CD4-positive, alpha-beta T cell (primary cell): ENCODE results near the gene MED12L. TPM values are rescaled to one million over a fixed set of nuclear protein-coding genes. Genes with fewer than 3 reads are reported as not detected.

Experiments
- ATAC-seq: fragments of 200-7000 bp; cut with Tn5 transposase; one replicate; pipeline ENCODE4 v1.10.0; 2022; ENCODE audit warnings: mild to moderate bottlenecking; ENCODE audit not compliant: poor library complexity
- CTCF ChIA-PET: fragments of 350-600 bp; sonication (Branson Sonifier 250); formaldehyde crosslinking; loops from one replicate; lab custom pipeline; 2021; ENCODE audit warnings: antibody characterized with exemption, inconsistent platforms; lab: Charles Lee
- POLR2A ChIA-PET: fragments of 350-600 bp; sonication (Branson Sonifier 250); formaldehyde crosslinking; loops from one replicate; lab custom pipeline; 2021; ENCODE audit warnings: antibody characterized with exemption, inconsistent platforms; lab: Charles Lee
- DNase-seq, 14 experiments: peaks; one replicate each; pipeline ENCODE4 v3.0.0-alpha.2; 2013 to 2020; ENCODE audit warnings: mixed read lengths in 2 of 14
- H3K27ac ChIP-seq, 2 donors: one replicate each; pipeline versions ENCODE4 v1.5.1 to v1.7.0; 2013; ENCODE audit warnings: low read length in 2 of 2, low read depth in 1 of 2, mild to moderate bottlenecking in 1 of 2
- H3K27me3 ChIP-seq, 2 experiments: 1 replicate in 1 of 2; 2 replicates in 1 of 2; pipeline versions ENCODE4 v1.6.1 to v1.7.0; 2013; ENCODE audit warnings: low read length in 2 of 2, control low read depth in 1 of 2, mild to moderate bottlenecking in 1 of 2, moderate library complexity in 1 of 2; ENCODE audit not compliant: insufficient read depth in 2 of 2, control insufficient read depth in 1 of 2
- H3K36me3 ChIP-seq: one replicate; pipeline ENCODE4 v1.6.1; 2013; ENCODE audit warnings: low read length, control low read depth; ENCODE audit not compliant: insufficient read depth
- H3K4me1 ChIP-seq: one replicate; pipeline ENCODE4 v1.6.1; 2013; ENCODE audit warnings: low read length, control low read depth; ENCODE audit not compliant: insufficient read depth
- H3K4me3 ChIP-seq: one replicate; pipeline ENCODE4 v1.5.1; 2013; ENCODE audit warnings: mild to moderate bottlenecking, low read length, moderate library complexity
- H3K9me3 ChIP-seq, 2 experiments: 1 replicate in 1 of 2; 2 replicates in 1 of 2; pipeline versions ENCODE4 v1.6.1 to v1.7.0; 2013; ENCODE audit warnings: low read length in 2 of 2, mild to moderate bottlenecking in 2 of 2, control low read depth in 1 of 2, moderate library complexity in 1 of 2; ENCODE audit not compliant: control insufficient read depth in 1 of 2, insufficient read depth in 1 of 2
- H3K27ac Mint-ChIP-seq: one replicate; pipeline ENCODE4 v1.8.0; 2020; ENCODE audit warnings: mixed read lengths
- H3K27me3 Mint-ChIP-seq: one replicate; pipeline ENCODE4 v1.8.0; 2021; ENCODE audit warnings: mixed read lengths
- H3K36me3 Mint-ChIP-seq: one replicate; pipeline ENCODE4 v1.8.0; 2021; ENCODE audit warnings: low read depth, mixed read lengths
- H3K4me1 Mint-ChIP-seq: one replicate; pipeline ENCODE4 v1.8.0; 2021; ENCODE audit warnings: low read depth, mixed read lengths
- H3K4me3 Mint-ChIP-seq: one replicate; pipeline ENCODE4 v1.8.0; 2020; ENCODE audit warnings: mild to moderate bottlenecking, mixed read lengths
- H3K9me3 Mint-ChIP-seq: one replicate; pipeline ENCODE4 v1.8.0; 2020; ENCODE audit warnings: mixed read lengths
- intact Hi-C, 2 experiments: fragments of 100-400 bp; cut with DNase I in 1 of 2; cut with micrococcal nuclease in 1 of 2; formaldehyde crosslinking; loops; one replicate each; pipeline versions ENCODE4 v1.15.1 to v1.9.0; 2023 to 2025; cut with DNase I, micrococcal nuclease
- total RNA-seq, 174 experiments: library from RNA in 2 of 174; stranded (reverse) in 2 of 174; gene quantifications; one replicate each; pipeline ENCODE4 v1.2.3 and lab custom pipeline; 2021 to 2026
- TF ChIP-seq, protein P1 (sequence below): fragments of 200-600 bp; IDR thresholded peaks from one replicate; pipeline ENCODE4 v1.8.0; 2022; ENCODE audit warnings: antibody characterized with exemption, mild to moderate bottlenecking

MED12L gene
- total RNA-seq, 2 experiments from 2014 or later: 0.39 to 0.49 TPM

DNA sequence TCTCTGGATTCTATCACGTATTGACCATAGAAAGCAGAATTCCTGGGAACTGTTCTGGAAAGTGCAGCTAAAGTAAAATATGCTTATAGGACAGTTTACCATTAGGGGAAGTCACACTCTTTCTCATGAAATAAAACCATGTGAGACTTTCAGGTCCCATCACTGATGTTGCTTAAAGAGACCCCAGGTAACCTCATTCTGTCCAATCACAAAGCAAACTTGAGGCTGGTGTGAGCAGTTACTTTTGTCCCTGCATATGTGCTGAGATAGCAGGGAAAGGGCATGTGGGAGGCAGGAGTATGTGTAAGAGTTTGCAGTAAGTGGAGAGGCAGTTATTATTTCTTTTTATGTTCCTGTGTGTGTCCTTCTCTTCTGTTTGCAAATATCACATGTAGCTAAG is 215.1 kb downstream of the MED12L start:
- peaks cover 15% of the 10 kb centered on the region for H3K27me3 Mint-ChIP-seq
- H3K27ac ChIP-seq: no peak overlapping the region
- no peaks in the 10 kb centered on the region for H3K9me3 ChIP-seq
- ChIA-PET CTCF (interaction anchor here (0.7 kb wide), 1 partner anchor 68 kb away, joined by 3 read pairs; no protein-coding TSS in a partner anchor), POLR2A (no interaction called here)
- TF ChIP-seq, protein P1, sequence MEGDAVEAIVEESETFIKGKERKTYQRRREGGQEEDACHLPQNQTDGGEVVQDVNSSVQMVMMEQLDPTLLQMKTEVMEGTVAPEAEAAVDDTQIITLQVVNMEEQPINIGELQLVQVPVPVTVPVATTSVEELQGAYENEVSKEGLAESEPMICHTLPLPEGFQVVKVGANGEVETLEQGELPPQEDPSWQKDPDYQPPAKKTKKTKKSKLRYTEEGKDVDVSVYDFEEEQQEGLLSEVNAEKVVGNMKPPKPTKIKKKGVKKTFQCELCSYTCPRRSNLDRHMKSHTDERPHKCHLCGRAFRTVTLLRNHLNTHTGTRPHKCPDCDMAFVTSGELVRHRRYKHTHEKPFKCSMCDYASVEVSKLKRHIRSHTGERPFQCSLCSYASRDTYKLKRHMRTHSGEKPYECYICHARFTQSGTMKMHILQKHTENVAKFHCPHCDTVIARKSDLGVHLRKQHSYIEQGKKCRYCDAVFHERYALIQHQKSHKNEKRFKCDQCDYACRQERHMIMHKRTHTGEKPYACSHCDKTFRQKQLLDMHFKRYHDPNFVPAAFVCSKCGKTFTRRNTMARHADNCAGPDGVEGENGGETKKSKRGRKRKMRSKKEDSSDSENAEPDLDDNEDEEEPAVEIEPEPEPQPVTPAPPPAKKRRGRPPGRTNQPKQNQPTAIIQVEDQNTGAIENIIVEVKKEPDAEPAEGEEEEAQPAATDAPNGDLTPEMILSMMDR: no peak
- no peak for ATAC-seq
- peaks cover 4% of the 10 kb centered on the region for H3K4me1 Mint-ChIP-seq
- no peaks in the 10 kb centered on the region for H3K36me3 ChIP-seq
- H3K4me3 ChIP-seq: no peak overlapping the region
- intact Hi-C loops: no loop called here
- H3K27me3 ChIP-seq: peaks cover 0 to 9% of the 10 kb centered on the region in 2 experiments
- no peaks in the 10 kb centered on the region for H3K36me3 Mint-ChIP-seq
- H3K4me3 Mint-ChIP-seq: no peak overlapping the region
- peaks cover 4% of the 10 kb centered on the region for H3K4me1 ChIP-seq
- no peaks in the 10 kb centered on the region for H3K9me3 Mint-ChIP-seq
- no peak overlapping the region for H3K27ac Mint-ChIP-seq
- DNase-seq: no peak

DNA sequence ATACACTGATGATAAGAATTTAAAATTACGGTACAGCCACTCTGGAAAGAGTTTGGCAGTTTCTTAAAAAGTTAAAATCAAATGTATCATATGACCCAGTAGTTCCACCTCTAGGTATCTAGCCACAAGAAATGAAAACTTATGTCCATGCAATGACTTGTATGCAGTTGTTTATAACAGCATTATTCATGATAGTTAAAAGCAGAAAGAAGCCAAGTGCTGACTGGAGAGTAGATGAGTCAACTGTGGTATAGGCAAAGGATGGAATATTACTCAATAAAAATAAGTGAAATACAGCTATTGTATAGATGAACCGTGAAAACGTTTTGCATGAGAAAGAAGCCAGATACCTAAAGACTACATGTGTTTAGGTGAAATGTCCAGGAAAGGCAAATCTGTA is 216.3 kb downstream of the MED12L start:
- Histone ChIP-seq H3K27me3 (peaks cover 0 to 9% of the 10 kb centered on the region in 2 experiments), H3K36me3 (no peaks in the 10 kb centered on the region), H3K27ac (no peak overlapping the region), H3K4me1 (peaks cover 4% of the 10 kb centered on the region), H3K4me3 (no peak overlapping the region), H3K9me3 (no peaks in the 10 kb centered on the region)
- ATAC-seq: no peak
- intact Hi-C loops: no loop called here
- H3K27ac Mint-ChIP-seq: no peak overlapping the region
- ChIA-PET POLR2A (no interaction called here), CTCF (no interaction called here)
- no peaks in the 10 kb centered on the region for H3K36me3 Mint-ChIP-seq
- no peak overlapping the region for H3K4me3 Mint-ChIP-seq
- DNase-seq: no peak
- no peaks in the 10 kb centered on the region for H3K9me3 Mint-ChIP-seq
- peaks cover 5% of the 10 kb centered on the region for H3K4me1 Mint-ChIP-seq
- TF ChIP-seq, protein P1: no peak
- peaks cover 13% of the 10 kb centered on the region for H3K27me3 Mint-ChIP-seq

DNA sequence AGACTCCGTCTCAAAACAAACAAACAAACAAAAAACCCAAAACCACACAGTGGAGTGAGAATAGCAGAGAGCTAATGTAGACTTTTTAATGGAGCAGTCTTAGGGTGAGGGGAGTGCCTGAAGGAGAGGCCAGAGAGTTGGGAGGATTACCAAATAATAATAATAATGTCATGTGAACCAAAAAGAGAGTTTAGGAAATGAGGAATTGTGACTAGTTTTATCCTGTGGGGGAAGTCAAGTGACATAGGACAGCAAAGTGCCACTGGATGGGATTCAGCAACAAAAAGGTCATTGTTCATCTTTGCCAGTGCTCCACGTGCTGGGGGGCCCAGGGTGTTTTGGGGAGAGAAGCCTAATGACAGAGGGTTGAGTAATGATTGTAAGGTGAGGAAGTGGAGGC is 218.3 kb downstream of the MED12L start:
- TF ChIP-seq, protein P1: no peak
- intact Hi-C loops: no loop called here
- peaks cover 5% of the 10 kb centered on the region for H3K4me1 Mint-ChIP-seq
- H3K27ac ChIP-seq: no peak overlapping the region
- H3K4me3 ChIP-seq: no peak overlapping the region
- H3K9me3 Mint-ChIP-seq: no peaks in the 10 kb centered on the region
- H3K4me3 Mint-ChIP-seq: no peak overlapping the region
- H3K27me3 Mint-ChIP-seq: peaks cover 8% of the 10 kb centered on the region
- DNase-seq (no peak), ATAC-seq (no peak)
- peaks cover 4% of the 10 kb centered on the region for H3K4me1 ChIP-seq
- ChIA-PET POLR2A (no interaction called here), CTCF (no interaction called here)
- H3K9me3 ChIP-seq: no peaks in the 10 kb centered on the region
- no peaks in the 10 kb centered on the region for H3K36me3 Mint-ChIP-seq
- no peaks in the 10 kb centered on the region for H3K36me3 ChIP-seq
- peaks cover 0 to 9% of the 10 kb centered on the region in 2 experiments for H3K27me3 ChIP-seq
- no peak overlapping the region for H3K27ac Mint-ChIP-seq
